GM21447 (cell line): ENCODE results near the gene RPAIN.
"Not testable (repeated sequence)": the region's sequence is repeated elsewhere in the genome, so short reads cannot be mapped to it uniquely, and the experiment has no call there.

Experiments
- ATAC-seq: cut with Tn5 transposase; IDR thresholded peaks from one replicate; pipeline ENCODE4 v1.9.1; 2021; ENCODE audit not compliant: unreplicated experiment

RPAIN gene

DNA sequence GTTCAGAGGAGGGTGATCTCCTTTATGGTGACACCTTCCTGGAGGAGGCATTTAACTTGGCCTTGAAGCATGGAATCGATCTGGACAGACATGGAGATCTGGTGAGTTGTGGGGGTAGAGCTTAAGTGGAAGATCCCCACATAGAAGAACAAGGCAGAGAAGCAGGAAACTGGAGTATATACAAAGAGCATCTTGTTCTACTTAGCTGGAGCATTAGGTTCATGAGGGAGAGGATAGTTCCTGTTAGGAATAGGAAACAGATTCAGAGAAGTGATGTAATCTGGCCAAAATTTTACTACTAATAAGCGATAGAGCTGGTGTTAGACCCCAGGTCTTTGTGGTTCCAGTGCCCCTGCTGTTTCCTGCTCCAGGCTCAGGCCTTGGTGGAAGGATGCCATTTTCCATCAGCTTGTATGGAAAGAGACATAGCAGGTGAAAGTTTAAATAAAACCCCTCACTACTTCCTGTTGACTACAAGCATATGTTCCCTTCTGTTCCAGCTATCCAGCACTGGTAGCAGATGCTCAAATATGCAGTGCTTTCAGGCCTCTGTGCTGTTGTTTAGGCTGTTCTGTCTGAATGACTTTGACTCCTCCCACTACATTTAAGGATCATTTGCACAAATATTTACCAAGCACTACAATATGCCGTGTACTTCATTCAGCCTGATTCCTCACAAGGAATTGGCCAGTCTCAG lies 9.4 kb downstream of the RPAIN start:
- no peak for ATAC-seq

DNA sequence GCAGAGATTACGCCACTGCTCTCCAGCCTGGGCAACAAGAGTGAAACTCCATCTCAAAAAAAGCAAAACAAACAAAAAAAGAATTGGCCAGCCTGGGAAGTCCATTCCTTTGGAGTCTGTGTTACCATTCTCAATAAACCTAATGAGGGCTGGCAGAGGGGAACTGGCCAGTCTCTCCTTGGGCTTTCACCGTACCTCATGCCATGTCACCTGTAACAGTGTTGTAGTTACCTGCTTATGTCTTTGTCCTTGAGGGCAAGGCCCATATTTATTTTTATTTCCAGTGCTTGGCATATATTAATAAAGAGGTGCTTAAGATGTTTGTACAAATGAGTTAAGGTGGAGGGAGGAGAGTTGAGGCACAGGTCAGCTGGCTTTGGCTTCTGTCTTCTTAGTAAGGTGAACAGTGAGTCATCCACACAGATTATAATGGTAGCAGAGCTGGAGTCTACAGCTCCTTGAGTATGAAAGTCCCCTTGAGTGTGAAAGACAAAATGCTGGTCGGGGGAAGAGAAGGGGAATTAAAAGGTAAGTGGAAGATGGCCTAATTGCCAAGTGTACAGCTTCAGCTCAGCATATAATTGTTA lies 10.5 kb downstream of the RPAIN start:
- no peak for ATAC-seq

- not testable (repeated sequence) for ATAC-seq
Observed at GRCh38 chr17:5431234-5431633, 11.3 kb downstream of the RPAIN start.

- no peak for ATAC-seq
Observed at GRCh38 chr17:5431949-5432556, 12.1 kb downstream of the RPAIN start.

GRCh38 chr17:5434984-5435383 lies 15.0 kb downstream of the RPAIN start:
- ATAC-seq, result no peak

- ATAC-seq, result not testable (repeated sequence)
Observed at GRCh38 chr17:5435781-5436315, 15.9 kb downstream of the RPAIN start.

DNA sequence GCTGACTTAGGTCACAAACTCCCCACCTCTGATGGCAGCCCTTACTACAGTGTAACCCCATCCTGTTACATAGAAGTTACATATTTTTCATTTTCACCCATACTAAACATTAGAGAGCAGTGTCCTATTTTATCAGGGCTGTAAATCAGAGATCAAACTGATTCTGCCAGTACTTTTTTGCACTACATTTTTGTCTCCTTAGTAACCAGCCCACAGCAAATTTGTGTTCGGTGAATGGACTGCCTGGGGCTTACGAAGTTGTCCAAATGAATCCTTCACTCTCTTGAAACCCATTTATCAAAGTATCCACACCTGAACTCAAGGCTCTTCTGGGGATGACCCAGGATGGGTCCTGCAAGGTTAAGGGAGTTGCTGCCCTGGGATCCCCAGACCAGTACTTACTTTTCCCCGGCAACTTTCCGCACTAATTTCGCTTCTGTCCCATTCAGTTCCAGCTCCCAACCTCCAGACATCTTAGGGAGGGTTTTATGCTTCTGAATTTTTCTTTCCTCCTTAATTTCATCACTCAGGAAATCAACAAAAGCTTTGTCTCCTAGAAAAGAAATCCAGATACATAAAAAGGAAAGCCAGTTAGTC lies 17.8 kb downstream of the RPAIN start:
- no peak for ATAC-seq

DNA sequence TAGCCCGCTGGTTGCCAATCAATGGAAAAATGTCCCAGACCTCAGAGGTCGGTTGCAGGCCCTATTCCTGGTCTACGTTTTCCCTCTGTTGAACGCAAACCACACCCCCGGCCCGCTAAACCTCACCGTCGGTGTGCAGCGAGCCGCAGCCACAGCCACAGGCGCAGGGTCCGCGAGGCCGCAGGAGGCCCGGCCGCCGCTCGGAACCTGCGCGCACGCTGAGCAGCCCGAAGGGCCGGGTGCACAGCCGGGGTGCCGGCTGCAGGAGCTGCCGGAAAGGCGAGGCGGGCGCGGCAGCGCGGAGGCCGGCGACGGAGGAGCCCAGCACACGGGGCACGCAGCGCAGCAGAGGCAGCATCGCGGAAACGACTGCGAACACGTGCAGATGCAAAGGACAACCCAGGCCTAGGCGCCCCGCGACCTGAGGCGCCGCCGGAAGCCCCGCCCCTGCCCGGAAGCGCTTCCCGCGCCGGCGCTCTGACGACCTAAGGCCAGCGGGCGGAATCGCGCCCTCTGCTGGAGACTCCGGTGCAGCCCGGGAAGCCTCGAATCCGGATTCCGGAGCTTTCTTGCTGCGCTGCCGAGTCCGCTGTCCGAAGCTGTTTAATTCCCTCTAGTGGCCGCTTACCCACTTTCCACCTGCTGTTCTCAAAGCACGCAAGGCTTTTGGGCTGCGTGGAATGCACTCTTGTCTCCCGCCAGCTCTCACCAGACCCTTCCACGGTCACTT lies 18.9 kb downstream of the RPAIN start, which contains the start of gene C1QBP:
Gene C1QBP (minus strand): TSS at position 440 of the 730 bp plus-strand sequence. CDS start 82 bp downstream, at position 358.
- peak; percentile 78 for ATAC-seq

DNA sequence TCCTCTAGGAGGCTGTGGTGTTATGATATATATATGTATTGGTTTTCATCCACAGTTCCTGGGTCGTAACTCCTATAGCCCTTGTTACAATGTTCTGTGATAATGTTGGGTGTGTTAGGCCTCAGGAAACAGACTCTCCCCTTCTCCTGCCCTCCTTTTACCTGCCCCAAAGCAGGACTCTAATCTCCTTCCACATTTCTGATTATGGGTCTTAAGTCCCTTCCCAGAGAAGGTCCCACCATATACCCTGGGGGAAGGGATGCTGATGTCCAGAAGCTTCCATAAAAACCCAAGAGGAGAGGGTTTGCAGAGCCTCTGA lies 19.4 kb downstream of the RPAIN start:
- no peak for ATAC-seq

- ATAC-seq, result no peak
Observed at GRCh38 chr17:5443728-5444127, 23.7 kb downstream of the RPAIN start.

- ATAC-seq, result no peak
Observed at GRCh38 chr17:5444209-5444608, 24.2 kb downstream of the RPAIN start.

DNA sequence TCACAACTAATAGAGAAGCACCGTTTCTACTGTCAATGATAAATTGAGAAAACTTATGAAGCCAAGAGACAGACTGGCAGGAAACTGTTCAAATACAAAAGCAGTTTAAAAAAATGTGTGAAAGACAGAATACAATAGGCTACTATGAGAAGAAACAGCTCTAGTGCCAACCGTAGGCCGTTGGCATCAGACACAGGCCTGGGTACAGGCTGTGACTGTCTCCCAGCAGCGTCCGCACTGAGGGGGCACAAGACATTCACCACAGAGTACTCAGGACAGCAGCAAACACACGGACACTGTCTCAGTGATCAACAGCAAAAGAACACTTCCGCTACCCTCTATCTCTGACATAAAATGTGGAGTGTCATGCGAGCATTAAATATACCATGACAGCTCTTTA lies 26.8 kb downstream of the RPAIN start:
- ATAC-seq, result no peak

DNA sequence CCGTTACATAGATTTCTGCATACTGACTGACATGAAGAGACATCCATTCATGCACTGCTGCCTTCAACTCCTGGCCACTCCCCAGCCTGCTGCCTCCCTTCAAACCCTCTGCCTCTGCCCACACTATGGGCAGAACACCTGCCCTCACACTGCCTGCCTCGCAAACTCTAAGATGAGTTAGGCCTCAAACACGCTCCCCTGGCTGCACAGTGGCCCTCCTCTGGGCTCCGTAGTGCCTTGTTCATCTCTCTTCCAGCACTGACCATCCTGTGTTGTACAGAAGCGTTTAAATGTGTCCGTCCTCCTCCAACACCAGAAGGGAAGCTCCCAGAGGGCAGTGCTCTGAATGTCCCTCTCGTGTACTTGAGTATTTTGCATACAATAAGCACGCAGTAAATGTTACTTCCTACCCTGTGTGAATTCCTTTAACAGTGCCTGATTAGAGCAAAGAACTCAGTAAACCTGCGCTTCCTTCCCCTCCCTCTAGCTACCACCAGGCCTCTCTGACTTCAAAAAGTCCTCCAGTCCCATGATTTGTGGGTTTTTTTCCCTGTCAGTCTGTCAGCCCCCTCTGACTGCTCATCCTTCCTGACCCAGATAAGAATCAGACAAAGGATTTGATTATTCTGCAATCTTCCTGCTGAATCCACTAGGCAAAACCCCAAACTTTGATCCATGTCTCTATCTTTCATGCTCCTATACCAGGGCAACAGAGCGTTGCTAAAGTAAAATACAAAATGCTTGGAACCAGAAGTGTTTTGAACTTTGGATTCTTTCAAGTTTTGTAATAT lies 44.9 kb downstream of the RPAIN start:
- ATAC-seq, result no peak

DNA sequence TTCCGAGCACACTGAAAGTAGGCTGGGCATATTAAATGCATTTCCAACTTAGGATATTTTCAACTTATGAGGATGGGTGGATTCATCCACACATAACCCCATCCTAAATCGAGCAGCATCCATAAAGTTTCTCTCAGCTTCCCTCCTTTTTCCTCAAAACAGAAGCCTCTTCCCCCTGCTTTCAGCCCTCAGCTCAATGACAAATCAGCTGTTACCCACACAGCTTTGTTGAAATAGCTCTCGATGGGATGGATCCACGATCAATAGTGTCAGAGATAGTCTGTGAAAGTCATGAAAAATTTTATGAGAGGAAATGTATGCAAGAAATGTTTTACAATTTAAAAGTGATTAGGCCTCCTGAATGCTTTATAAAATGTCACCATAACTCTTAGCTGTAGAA lies 46.3 kb downstream of the RPAIN start:
- no peak for ATAC-seq

GRCh38 chr17:5467416-5467815 lies 47.4 kb downstream of the RPAIN start:
- ATAC-seq, result no peak

GRCh38 chr17:5468075-5468473 lies 48.1 kb downstream of the RPAIN start:
- no peak for ATAC-seq

- no peak for ATAC-seq
Observed at GRCh38 chr17:5472511-5472910, 52.5 kb downstream of the RPAIN start.

GRCh38 chr17:5473906-5474305 lies 53.9 kb downstream of the RPAIN start:
- no peak for ATAC-seq

- no peak for ATAC-seq
Observed at GRCh38 chr17:5478992-5479391, 59.0 kb downstream of the RPAIN start.

DNA sequence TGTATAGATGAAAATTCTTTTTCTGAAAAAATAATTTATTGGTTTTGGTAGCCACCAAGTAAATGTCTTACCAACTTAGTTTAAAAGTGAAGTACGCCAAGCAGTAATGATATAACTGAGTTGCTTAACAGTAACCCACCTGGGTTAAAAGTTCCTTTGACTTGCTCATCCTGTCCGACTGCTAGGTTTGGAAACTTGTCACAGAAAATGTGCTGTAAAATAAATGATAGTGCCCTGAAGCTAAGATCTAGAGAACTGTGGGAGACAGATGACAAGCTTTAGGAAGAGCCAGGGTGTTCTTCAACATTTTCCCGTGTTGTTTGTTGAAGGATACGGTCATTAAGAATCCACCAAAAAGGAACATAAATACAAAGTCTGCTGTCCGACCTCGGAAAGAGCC lies 61.0 kb downstream of the RPAIN start:
- no peak for ATAC-seq
